Measurements from ENCODE around the gene NEDD4L.

DNA sequence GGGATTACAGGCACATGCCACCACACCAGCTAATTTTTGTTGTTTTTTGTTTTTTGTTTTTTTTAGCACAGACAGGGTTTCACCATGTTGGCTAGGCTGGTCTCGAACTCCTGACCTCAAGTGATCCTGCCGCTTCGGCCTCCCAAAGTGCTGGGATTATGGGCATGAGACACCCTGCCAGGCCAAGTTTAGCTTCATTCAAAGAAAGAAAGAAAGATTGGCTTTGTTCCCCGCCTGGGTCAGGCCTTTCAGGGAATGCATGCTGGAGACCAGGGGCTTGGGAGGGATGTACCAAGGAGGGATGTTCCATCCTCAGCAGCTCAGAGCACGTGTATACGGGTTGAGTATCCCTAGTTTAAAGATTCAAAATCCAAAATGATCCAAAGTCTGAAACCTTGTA lies 301.8 kb downstream of the NEDD4L start:
- TF ChIP-seq, protein P1, sequence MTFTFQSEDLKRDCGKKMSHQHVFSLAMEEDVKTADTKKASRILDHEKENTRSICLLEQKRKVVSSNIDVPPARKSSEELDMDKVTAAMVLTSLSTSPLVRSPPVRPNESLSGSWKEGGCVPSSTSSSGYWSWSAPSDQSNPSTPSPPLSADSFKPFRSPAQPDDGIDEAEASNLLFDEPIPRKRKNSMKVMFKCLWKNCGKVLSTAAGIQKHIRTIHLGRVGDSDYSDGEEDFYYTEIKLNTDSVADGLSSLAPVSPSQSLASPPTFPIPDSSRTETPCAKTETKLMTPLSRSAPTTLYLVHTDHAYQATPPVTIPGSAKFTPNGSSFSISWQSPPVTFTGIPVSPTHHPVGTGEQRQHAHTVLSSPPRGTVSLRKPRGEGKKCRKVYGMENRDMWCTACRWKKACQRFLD (tag by site-specific recombination; IDR thresholded peaks at IDR 0.05) = no peak
- TF ChIP-seq ZNF658 (tag by site-specific recombination; IDR thresholded peaks at IDR 0.05) (no peak), ZNF610 (tag by site-specific recombination; IDR thresholded peaks at IDR 0.05; ENCODE audit: borderline replicate concordance) (no peak), ZNF624 (tag by site-specific recombination; IDR thresholded peaks at IDR 0.05) (no peak), YY1 (tag by site-specific recombination; IDR thresholded peaks at IDR 0.05) (no peak), ZNF311 (tag by site-specific recombination; IDR thresholded peaks at IDR 0.05; ENCODE audit: borderline replicate concordance) (no peak), ZNF221 (tag by site-specific recombination; IDR thresholded peaks at IDR 0.05; ENCODE audit: borderline replicate concordance) (no peak)
- TF ChIP-seq, protein P2, sequence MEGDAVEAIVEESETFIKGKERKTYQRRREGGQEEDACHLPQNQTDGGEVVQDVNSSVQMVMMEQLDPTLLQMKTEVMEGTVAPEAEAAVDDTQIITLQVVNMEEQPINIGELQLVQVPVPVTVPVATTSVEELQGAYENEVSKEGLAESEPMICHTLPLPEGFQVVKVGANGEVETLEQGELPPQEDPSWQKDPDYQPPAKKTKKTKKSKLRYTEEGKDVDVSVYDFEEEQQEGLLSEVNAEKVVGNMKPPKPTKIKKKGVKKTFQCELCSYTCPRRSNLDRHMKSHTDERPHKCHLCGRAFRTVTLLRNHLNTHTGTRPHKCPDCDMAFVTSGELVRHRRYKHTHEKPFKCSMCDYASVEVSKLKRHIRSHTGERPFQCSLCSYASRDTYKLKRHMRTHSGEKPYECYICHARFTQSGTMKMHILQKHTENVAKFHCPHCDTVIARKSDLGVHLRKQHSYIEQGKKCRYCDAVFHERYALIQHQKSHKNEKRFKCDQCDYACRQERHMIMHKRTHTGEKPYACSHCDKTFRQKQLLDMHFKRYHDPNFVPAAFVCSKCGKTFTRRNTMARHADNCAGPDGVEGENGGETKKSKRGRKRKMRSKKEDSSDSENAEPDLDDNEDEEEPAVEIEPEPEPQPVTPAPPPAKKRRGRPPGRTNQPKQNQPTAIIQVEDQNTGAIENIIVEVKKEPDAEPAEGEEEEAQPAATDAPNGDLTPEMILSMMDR (tag by site-specific recombination; IDR thresholded peaks at IDR 0.05) = no peak
- TF ChIP-seq, protein P3, sequence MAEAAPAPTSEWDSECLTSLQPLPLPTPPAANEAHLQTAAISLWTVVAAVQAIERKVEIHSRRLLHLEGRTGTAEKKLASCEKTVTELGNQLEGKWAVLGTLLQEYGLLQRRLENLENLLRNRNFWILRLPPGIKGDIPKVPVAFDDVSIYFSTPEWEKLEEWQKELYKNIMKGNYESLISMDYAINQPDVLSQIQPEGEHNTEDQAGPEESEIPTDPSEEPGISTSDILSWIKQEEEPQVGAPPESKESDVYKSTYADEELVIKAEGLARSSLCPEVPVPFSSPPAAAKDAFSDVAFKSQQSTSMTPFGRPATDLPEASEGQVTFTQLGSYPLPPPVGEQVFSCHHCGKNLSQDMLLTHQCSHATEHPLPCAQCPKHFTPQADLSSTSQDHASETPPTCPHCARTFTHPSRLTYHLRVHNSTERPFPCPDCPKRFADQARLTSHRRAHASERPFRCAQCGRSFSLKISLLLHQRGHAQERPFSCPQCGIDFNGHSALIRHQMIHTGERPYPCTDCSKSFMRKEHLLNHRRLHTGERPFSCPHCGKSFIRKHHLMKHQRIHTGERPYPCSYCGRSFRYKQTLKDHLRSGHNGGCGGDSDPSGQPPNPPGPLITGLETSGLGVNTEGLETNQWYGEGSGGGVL (tag by site-specific recombination; IDR thresholded peaks at IDR 0.05) = no peak
- TF ChIP-seq, protein P4, sequence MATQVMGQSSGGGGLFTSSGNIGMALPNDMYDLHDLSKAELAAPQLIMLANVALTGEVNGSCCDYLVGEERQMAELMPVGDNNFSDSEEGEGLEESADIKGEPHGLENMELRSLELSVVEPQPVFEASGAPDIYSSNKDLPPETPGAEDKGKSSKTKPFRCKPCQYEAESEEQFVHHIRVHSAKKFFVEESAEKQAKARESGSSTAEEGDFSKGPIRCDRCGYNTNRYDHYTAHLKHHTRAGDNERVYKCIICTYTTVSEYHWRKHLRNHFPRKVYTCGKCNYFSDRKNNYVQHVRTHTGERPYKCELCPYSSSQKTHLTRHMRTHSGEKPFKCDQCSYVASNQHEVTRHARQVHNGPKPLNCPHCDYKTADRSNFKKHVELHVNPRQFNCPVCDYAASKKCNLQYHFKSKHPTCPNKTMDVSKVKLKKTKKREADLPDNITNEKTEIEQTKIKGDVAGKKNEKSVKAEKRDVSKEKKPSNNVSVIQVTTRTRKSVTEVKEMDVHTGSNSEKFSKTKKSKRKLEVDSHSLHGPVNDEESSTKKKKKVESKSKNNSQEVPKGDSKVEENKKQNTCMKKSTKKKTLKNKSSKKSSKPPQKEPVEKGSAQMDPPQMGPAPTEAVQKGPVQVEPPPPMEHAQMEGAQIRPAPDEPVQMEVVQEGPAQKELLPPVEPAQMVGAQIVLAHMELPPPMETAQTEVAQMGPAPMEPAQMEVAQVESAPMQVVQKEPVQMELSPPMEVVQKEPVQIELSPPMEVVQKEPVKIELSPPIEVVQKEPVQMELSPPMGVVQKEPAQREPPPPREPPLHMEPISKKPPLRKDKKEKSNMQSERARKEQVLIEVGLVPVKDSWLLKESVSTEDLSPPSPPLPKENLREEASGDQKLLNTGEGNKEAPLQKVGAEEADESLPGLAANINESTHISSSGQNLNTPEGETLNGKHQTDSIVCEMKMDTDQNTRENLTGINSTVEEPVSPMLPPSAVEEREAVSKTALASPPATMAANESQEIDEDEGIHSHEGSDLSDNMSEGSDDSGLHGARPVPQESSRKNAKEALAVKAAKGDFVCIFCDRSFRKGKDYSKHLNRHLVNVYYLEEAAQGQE (tag by site-specific recombination; IDR thresholded peaks at IDR 0.05) = no peak
